Uterus (tissue), 4 donors: ENCODE data around the gene FCER1G. TPM values are rescaled to one million over a fixed set of nuclear protein-coding genes. Genes with fewer than 3 reads are reported as not detected.

Source experiments
- DNase-seq, 2 donors: peaks; one replicate each; pipeline ENCODE4 v3.0.0-alpha.2; 2019 to 2020
- H3K27ac ChIP-seq, 2 donors: fragments of 200-600 bp; sonication (generic); 1 replicate in 1 of 2; 2 replicates in 1 of 2; pipeline ENCODE4 v1.5.1; 2016 to 2018
- H3K27me3 ChIP-seq, 2 donors: fragments of 200-600 bp; sonication (generic); one replicate each; pipeline ENCODE4 v1.5.1; 2018 to 2019; ENCODE audit warnings: control low read depth in 1 of 2
- H3K36me3 ChIP-seq, 2 donors: fragments of 200-600 bp; sonication (generic); one replicate each; pipeline ENCODE4 v1.5.1; 2019; ENCODE audit warnings: control low read depth in 1 of 2
- H3K4me1 ChIP-seq, 2 donors: fragments of 200-600 bp; sonication (generic); one replicate each; pipeline ENCODE4 v1.5.1; 2018 to 2019; ENCODE audit warnings: control low read depth in 1 of 2
- H3K4me3 ChIP-seq, 2 donors: fragments of 200-600 bp; sonication (generic); 1 replicate in 1 of 2; 2 replicates in 1 of 2; pipeline ENCODE4 v1.5.1; 2018 to 2019; ENCODE audit warnings: mild to moderate bottlenecking in 1 of 2
- H3K9me3 ChIP-seq, 2 donors: fragments of 200-600 bp; sonication (generic); one replicate each; pipeline ENCODE4 v1.5.1; 2019; ENCODE audit warnings: control low read depth in 1 of 2
- CTCF ChIP-seq, 4 experiments: fragments of 200-600 bp in 2 of 4; fragments of 450-650 bp in 2 of 4; sonication (generic) in 2 of 4; IDR thresholded peaks; one replicate each; pipeline ENCODE4 v1.5.1; 2016 to 2019; ENCODE audit warnings: antibody characterized with exemption in 4 of 4, mild to moderate bottlenecking in 2 of 4, moderate library complexity in 1 of 4
- POLR2A ChIP-seq, 2 donors: fragments of 450-650 bp; IDR thresholded peaks; one replicate each; pipeline ENCODE4 v1.6.1; 2016; ENCODE audit warnings: antibody characterized with exemption in 2 of 2, mild to moderate bottlenecking in 1 of 2, moderate library complexity in 1 of 2
- intact Hi-C: fragments of 100-400 bp; cut with DNase I; formaldehyde crosslinking; loops from one replicate; pipeline ENCODE4 v1.15.1; 2023; ENCODE audit warnings: low total_unique reads
- total RNA-seq, 4 donors: library from RNA; depleted of rRNA in 3 of 4; stranded (reverse); fragments of >200 nt in 3 of 4; gene quantifications; one replicate each; pipeline versions ENCODE4 v1.1.0 to v1.2.4, GENCODE V29; 2014 to 2023
- donor health status: DM: yes; HTN: yes; CAD: no.

Gene FCER1G
- total RNA-seq, 4 donors from 2014 or later: 1.3 to 39.4 (median 12.6) TPM

- no peaks in the 10 kb centered on the region for H3K9me3 ChIP-seq
- no peak overlapping the region for H3K4me3 ChIP-seq
- peaks cover 0 to 17% of the 10 kb centered on the region in 2 donors for H3K4me1 ChIP-seq
- H3K36me3 ChIP-seq: no peaks in the 10 kb centered on the region
- no peak for TF ChIP-seq POLR2A (IDR thresholded peaks at IDR 0.05)
- no peak for TF ChIP-seq CTCF (IDR thresholded peaks at IDR 0.05)
- no peak overlapping the region for H3K27ac ChIP-seq
- intact Hi-C loops: no loop called here
- no peaks in the 10 kb centered on the region for H3K27me3 ChIP-seq
- no peak for DNase-seq
These were observed 43.9 kb upstream of the FCER1G start for GRCh38 chr1:161171191-161171590.

GRCh38 chr1:161171696-161172095 is 43.4 kb upstream of the FCER1G start:
- intact Hi-C loops: no loop called here
- H3K27ac ChIP-seq: no peak overlapping the region

GRCh38 chr1:161172349-161172748 is 42.7 kb upstream of the FCER1G start:
- peaks cover 0 to 20% of the 10 kb centered on the region in 2 donors for H3K4me1 ChIP-seq
- H3K9me3 ChIP-seq: no peaks in the 10 kb centered on the region
- H3K4me3 ChIP-seq: no peak overlapping the region
- H3K27ac ChIP-seq: peak overlapping the region in 1 of 2 donors; percentile 32
- H3K27me3 ChIP-seq: no peaks in the 10 kb centered on the region
- intact Hi-C loops: no loop called here
- H3K36me3 ChIP-seq: no peaks in the 10 kb centered on the region
- no peak for DNase-seq
- TF ChIP-seq POLR2A (IDR thresholded peaks at IDR 0.05) (no peak), CTCF (IDR thresholded peaks at IDR 0.05) (no peak)

More at GRCh38 chr1:161171696-161172095, 43.4 kb upstream of the FCER1G start:
- Histone ChIP-seq H3K4me3 (no peak overlapping the region), H3K4me1 (peaks cover 0 to 20% of the 10 kb centered on the region in 2 donors), H3K36me3 (no peaks in the 10 kb centered on the region), H3K27me3 (no peaks in the 10 kb centered on the region), H3K9me3 (no peaks in the 10 kb centered on the region)
- TF ChIP-seq CTCF (IDR thresholded peaks at IDR 0.05): no peak
- TF ChIP-seq POLR2A (IDR thresholded peaks at IDR 0.05): no peak
- DNase-seq: no peak

GRCh38 chr1:161172776-161173376 is 42.2 kb upstream of the FCER1G start:
- Histone ChIP-seq H3K9me3 (no peaks in the 10 kb centered on the region), H3K36me3 (no peaks in the 10 kb centered on the region), H3K4me1 (peaks cover 0 to 18% of the 10 kb centered on the region in 2 donors), H3K27ac (peak overlapping the region; percentile 12 to 32), H3K4me3 (no peak overlapping the region), H3K27me3 (no peaks in the 10 kb centered on the region)
- DNase-seq: peak in 1 of 2 donors; percentile 43
- intact Hi-C loops: no loop called here
- TF ChIP-seq POLR2A (IDR thresholded peaks at IDR 0.05) (no peak), CTCF (IDR thresholded peaks at IDR 0.05) (no peak)

GRCh38 chr1:161173711-161174110 is 41.4 kb upstream of the FCER1G start:
- peak overlapping the region; percentile 12 to 32 for H3K27ac ChIP-seq
- H3K36me3 ChIP-seq: no peaks in the 10 kb centered on the region
- peaks cover 0 to 17% of the 10 kb centered on the region in 2 donors for H3K4me1 ChIP-seq
- intact Hi-C loops: no loop called here
- H3K9me3 ChIP-seq: no peaks in the 10 kb centered on the region
- H3K4me3 ChIP-seq: no peak overlapping the region
- no peak for DNase-seq
- TF ChIP-seq POLR2A (IDR thresholded peaks at IDR 0.05): no peak
- no peak for TF ChIP-seq CTCF (IDR thresholded peaks at IDR 0.05)
- no peaks in the 10 kb centered on the region for H3K27me3 ChIP-seq
